GM21576 (cell line): ENCODE results near the gene YTHDC1.
A peak's percentile ranks its signal among the peaks of the same experiment; 100 is the strongest.

Experiments used
- ATAC-seq: cut with Tn5 transposase; IDR thresholded peaks from one replicate; pipeline ENCODE4 v1.9.1; 2021; ENCODE audit warnings: mild to moderate bottlenecking, moderate library complexity; ENCODE audit not compliant: unreplicated experiment

YTHDC1 gene

DNA sequence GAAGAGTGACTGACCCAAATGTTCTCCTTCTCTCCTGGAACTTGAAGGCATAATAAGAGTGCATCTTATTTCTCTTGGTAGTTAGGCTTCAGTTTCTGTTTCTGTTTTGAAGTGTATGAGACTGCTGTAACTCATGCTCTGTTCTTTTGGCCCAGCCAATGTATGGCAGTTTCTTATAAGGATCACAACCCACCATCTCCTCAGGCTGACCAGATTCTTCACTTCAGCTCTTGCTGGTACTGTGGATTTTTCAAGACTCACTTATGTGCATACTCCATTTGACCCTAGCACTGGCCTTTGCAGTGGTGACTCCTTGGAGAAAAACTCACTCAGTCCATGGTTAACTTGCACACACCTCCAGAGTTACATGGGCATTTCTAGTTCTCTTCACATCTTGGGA is 9.6 kb upstream of the YTHDC1 start:
- ATAC-seq = peak; percentile 88

GRCh38 chr4:68358988-68359387 is 9.1 kb upstream of the YTHDC1 start:
- ATAC-seq = no peak

DNA sequence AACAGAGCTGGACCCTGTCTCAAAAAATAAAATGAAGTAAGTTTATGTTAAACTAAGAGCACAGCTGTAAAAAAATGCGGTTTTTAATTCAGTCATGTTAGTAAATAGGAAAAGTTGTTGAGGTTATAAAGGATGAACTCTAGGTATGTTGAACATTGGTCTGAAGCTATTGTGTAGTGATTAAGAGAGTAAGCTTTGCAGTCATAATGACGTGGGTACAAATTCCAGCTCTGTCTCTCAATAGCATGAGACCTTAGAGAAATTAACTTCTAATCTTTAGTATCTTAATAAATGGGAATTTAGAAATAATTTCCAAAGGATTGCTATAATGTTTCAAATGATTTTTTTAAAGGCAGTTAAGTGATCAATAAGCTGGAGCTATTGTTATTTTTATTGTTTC is 2.9 kb upstream of the YTHDC1 start:
- no peak for ATAC-seq

- peak; percentile 4 for ATAC-seq
Observed at GRCh38 chr4:68349279-68349648, 626 bp downstream of the YTHDC1 start.

- no peak for ATAC-seq
Observed at GRCh38 chr4:68348577-68348976, 1.3 kb downstream of the YTHDC1 start.

DNA sequence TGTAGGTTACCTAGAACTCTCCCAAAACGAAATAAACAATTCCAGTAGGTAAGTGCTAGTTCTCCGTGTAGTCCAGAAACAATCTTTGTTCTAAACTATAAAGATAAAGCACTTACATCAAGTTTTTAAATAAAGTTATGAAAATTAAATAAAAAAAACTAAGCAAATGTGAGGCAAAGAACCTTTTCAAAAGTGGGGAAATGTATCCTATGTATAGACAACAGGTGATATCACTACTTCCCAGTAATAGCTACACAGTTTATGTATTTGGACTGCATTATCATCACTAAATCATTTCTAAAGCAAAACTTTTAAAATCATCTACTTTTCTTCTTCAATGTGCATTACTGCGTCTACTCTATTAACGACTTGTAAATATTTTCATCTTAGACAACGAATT is 2.0 kb downstream of the YTHDC1 start:
- no peak for ATAC-seq

- ATAC-seq = no peak
Observed at GRCh38 chr4:68346461-68346860, 3.4 kb downstream of the YTHDC1 start.

DNA sequence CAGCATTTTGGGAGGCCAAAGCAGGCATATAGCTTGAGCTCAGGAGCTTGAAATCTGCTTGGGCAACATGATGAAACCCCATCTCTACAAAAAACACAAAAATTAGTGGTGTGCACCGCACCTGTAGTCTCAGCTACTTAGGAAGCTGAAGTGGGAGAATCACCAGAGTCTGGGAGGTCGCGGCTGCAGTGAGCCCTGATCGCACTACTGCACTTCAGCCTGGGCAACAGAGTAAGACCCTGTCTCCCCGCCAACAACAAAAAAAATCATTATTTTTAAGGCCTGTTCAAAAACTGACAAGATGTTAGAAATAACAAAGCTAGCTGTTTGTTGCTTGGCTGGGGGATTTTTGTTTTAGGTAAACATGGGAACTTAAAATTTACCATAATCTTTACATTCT is 5.1 kb downstream of the YTHDC1 start:
- no peak for ATAC-seq

DNA sequence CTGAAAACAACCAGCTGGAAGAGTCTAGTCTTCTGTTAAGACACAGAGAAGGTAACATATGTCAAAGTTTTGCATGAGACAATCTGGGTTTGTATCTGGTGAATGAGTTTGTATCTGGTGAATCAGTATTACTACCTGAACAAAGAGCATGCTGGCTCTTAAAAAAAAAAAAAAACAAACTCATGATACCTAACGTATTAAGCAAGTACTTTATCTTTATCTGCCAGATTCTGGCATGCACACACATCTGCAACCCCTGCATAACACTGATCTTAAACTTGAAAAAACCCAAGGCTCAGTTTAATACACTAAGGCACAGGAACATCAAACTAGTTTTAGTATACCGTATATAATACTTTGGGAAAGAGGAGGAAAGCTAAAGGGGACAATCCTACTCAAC is 5.8 kb downstream of the YTHDC1 start:
- ATAC-seq = no peak

DNA sequence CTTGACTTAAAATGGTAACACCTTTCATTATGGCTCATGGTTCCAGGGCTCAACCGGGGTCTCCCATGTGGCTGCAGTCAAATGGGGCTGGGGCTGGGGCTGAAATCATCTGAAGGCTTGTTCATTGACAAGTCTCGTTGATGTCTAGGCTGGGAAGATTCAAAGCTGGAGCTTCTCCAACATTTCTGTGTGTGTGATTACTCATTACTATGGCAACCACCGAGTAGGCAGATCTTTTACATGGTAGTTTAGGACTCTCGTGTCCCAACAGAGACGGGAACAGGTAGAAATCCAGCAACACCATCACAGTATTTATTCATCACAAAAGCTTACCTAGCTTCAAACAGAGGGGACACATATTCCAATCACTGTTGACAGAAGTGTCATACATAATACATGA is 7.8 kb downstream of the YTHDC1 start:
- ATAC-seq = no peak

GRCh38 chr4:68338625-68339024 is 11.3 kb downstream of the YTHDC1 start:
- no peak for ATAC-seq

- ATAC-seq = no peak
Observed at GRCh38 chr4:68337522-68337921, 12.4 kb downstream of the YTHDC1 start.

- ATAC-seq = no peak
Observed at GRCh38 chr4:68337004-68337403, 12.9 kb downstream of the YTHDC1 start.

GRCh38 chr4:68336530-68336929 is 13.4 kb downstream of the YTHDC1 start:
- no peak for ATAC-seq

GRCh38 chr4:68326141-68326540 is 23.7 kb downstream of the YTHDC1 start:
- ATAC-seq = no peak

DNA sequence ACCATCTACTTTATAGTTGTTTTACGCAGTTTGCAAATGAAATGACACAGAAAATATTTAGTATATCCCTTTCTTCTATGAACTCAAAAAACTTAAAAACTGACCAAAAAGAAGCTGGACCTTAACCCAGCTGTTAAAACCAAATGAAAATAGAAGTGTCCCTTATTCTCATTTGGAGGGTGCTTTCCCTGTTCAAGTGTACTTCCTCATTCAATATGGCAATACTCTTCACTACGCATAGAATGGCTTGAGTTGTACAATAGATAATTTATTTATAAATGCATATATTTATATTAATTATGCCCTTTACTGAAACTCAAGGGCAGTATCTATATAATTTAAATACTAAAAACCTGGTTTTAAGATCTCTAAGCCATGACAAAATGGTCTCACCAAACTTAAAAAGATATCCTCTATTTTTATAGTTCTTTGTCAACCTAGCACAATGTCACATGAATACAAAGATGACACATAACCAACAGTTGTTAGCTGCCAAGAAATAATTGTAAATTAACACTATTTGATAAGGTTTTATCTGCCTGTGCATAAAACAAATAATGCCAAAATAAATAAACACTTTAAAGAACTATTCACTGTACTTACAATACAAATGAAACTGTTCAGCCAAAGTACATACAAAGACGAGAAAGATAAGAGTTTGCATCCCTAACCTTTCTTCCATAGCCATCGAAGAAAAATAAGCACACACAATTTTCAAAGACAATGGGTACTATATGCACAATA is 25.2 kb downstream of the YTHDC1 start:
- no peak for ATAC-seq

DNA sequence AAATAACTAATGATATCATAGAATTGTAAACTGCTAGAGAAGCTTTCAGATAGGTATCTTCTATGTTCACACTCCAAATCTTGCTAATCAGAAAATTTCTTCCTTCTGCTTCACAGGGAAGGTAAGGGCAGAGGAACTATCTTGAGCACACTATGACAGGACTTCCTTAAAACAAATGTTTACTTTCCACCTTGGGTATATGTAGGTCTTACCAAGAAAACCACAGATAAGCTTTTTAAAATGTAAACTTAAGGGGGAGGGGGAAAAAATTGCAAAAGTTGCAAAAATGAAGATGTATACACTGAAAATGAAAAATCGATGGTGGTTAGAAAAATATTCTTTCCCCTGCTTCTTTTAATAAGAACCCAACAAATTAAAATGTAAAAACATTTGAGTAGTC is 30.9 kb downstream of the YTHDC1 start:
- ATAC-seq = no peak

DNA sequence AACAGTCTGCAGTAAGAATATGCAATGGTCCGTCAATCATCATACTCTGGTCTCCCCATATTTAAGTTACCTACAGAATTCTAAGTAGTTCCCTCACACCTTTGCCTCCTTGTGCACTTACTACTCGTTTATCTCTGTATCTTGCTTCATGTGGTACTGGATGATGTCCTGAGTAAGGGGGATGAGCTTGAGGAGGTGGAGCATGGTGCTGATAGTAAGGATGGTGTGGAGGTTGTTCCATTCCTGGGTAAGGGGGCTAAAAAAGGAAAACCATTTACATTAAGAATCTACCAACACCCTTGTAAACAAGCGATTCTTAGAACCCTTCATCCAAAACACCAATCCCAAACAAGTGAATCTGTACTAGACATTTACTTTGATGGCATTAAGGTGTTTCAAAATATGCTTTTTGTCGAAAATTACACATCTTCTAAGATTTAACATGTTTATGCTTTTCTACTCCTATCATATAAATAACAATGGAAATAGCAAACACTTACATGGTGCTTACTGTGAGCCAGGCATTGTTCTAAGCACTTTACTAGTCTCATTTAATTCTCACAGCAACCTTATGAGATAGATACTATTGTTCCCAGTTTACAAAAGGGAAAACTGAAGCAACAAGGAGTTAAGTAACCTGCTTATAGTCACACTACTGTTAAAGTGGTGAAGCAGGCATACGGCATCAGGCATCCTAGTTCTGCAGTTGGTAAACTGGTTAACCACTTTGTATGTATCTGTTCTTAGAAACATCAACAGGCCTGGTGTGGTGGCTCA is 33.5 kb downstream of the YTHDC1 start:
- ATAC-seq = no peak

DNA sequence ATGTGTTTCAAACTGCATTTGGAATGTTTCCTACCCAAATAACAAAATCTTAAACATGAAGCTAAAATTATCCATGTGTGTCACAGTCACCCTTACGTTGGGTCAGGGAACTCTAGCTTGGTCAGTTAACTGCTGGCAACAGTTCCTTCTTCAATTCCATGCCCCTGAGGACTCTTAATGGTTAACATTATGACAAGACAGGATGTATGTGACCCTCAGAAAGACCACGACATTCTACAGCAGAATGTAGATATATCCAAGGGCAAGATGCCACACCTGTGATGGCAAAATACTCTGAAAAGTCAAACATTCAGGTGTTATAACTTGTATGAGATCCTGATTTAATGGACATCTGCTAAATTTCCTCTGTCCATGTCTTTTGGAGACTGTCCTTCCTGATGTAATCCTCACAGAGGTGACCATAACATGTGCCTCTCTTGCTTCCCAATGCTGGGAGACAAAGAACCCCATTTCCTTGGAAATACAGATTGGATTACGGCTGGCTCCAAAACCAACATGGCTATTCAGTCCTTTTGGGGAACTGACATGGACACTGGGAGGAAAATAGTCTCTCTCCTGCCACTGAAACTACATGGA is 39.1 kb downstream of the YTHDC1 start:
- no peak for ATAC-seq

- no peak for ATAC-seq
Observed at GRCh38 chr4:68304731-68305130, 45.2 kb downstream of the YTHDC1 start.

- ATAC-seq = no peak
Observed at GRCh38 chr4:68299492-68300457, 50.1 kb downstream of the YTHDC1 start.
